HG03571 (cell line): ENCODE data around the gene SIAH1.
"Not testable (repeated sequence)": the region's sequence is repeated elsewhere in the genome, so short reads cannot be mapped to it uniquely, and the experiment has no call there.

ENCODE experiments used
- ATAC-seq: cut with Tn5 transposase; IDR thresholded peaks from one replicate; pipeline ENCODE4 v1.9.1; 2021; ENCODE audit not compliant: unreplicated experiment

The SIAH1 gene

DNA sequence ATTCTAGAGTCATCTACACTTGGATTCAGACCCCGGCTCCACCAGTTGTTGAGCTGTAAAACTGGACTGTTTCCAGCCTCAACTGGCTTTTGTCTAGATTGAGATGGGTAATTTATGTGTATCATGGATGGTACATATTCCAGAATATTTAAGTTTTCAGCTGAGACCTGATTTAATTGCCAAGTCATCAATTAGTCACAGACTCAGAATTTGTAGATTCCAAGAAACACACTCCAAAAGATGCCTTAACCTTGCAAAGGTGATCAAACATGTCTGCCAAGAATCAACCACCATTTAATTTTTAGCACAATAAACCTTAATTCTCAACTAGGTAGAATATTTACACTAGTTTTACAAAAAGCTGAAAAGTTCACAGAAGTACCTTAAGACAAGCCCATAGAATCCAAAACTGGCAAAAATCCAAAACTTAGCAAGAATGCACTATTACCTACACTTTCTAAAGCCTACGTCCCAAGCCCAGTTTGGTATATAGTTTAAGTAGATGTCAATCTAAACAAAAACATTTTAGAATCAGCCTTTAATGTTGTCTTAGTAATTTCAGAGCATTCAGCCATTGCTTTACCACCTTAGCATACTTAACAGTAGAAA lies 17.7 kb downstream of the SIAH1 start:
- no peak for ATAC-seq

GRCh38 chr16:48366165-48367093 lies 18.8 kb downstream of the SIAH1 start:
- ATAC-seq: peak; percentile 67

DNA sequence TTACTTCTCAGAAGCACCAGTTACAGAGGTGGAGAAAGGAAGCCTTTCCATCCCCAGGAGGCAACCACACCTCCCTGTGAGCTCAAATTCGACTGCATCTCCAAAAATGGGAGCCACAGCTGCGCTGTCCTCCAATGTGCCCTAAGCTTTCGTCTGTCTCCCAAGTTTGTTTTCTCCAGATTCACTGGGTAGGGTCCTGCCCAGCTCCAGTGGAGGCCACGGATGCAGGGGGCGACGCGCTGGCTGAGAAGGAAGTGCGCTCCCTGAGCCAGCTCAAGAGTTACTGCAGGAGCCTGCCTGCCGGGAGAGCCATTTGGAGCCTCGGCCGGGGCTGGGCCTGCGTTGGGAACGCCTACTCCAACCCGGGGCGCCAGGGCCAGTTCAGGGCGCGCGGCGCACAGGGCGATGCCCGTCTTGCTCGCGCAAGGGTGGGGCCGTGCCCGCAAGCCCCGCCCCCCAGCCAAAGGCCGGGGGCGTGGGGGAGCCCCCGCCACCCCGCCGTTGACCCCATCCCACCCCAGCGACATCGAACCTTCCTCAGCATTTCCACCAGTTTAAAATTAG lies 19.5 kb downstream of the SIAH1 start:
- peak; percentile 85 for ATAC-seq

GRCh38 chr16:48365025-48365600 lies 20.1 kb downstream of the SIAH1 start:
- ATAC-seq: no peak

- no peak for ATAC-seq
These were observed 23.6 kb downstream of the SIAH1 start for GRCh38 chr16:48361540-48362144.

GRCh38 chr16:48361012-48361411 lies 24.2 kb downstream of the SIAH1 start:
- ATAC-seq: no peak

DNA sequence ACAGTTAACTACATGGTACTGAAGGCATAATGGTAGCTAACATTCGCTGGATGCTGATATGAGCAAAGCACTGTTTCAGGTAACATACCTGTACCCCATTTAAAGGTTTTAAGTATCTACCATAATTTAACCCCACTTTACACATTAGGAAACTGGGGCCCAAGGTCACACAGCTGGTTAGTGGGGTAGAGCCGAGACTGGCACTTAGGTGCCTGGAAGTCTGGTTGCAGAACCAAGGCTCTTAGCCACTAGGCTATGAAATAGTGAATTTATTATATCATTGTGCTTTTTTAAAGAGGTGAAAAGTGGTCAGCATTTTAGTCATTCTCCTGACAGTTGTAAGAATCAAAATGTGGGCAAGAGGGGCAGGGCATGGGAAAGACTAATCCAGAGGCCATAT lies 25.2 kb downstream of the SIAH1 start:
- no peak for ATAC-seq

DNA sequence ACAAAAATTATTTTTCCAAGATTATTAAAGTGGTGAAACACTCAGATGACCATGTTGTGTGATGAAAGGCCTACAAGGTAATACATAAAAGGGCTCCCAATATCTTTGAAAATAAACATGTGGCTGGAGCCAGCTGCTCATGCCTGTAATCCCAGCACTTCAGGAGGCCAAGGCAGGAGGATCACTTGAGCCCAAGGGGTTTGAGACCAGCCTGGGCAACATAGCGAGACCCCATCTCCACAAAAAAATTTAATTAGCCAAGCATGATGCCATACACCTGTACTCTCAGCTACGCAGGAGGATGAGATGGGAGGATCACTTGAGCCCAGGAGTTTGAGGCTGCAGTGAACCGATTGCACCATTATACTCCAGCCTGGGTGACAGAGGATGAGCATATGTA lies 26.8 kb downstream of the SIAH1 start:
- ATAC-seq: no peak

DNA sequence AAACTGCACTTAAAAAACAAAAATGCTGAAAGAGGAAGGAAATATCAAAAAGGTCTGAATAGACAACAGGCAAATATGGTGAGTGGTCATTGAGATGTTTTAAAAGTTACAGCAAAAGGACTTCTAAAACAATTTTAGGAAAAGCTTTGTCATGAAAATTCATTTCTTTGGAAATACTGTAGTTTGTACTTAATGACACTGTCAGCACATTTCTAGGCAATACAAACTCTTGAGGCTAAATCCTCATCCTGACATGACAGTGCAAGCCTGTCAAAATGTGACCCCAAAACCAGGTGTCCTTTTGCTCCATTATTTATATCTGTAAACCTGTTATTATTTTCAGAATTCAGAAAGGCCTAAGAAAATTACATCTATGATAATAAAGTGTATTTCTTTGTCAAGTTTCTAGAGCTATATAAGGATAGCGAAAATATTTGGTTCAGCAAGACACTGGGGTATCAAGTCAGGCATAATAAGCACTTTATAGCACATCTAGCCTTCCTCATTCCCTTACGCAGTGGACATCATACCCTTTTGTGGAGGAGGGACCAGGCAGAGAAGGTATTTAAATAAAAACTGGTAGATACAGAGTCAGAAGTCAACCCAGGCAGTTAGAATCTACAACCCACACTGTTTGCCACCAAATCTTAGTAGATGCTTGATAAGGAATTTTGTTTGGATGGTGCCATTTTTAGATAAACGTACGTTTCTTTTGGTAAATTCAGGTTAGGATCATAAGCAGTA lies 28.4 kb downstream of the SIAH1 start:
- ATAC-seq: no peak

DNA sequence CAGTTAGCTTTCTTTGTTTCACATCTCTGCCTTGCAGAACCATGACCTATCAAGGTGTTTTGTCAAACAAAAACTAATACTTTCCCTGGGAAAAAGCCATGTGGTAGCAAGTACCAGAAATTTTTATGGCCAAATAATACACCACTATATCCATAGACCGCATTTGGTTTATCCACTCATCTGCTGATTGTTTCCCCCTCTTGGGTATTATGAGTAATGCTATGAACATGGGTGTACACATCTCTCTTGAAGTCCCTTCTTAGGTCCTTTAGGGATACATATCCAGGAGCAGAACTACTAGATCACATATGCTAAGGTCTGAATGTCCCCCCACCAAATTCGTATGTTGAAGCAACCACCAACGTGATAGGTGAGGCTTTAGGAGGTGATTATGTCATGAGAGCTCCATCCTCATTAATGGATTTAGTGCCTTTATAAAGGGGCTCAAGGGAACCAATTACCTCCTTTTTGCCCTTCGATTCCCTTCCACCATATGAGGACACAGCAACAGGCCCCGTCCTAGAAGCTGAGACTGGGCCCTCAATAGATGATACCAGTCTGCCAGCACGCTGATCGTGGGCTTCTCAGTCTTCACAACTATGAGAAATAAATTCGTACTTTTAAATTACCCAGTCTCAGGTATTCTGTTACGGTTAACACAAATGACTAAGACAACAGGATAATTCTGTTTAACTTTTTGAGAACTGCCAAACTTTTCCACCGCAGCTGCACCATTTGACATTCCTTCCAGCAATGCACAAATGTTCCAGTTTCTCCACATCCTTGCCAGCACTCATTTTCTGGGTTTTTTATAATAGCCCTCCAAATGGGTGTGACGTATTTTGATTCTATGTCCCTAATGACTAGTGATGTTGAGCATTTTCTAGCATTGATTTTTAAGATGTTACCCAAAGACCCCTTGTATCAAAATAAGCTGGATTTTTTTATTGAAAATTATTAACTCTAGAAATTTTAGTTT lies 30.0 kb downstream of the SIAH1 start:
- ATAC-seq: no peak

DNA sequence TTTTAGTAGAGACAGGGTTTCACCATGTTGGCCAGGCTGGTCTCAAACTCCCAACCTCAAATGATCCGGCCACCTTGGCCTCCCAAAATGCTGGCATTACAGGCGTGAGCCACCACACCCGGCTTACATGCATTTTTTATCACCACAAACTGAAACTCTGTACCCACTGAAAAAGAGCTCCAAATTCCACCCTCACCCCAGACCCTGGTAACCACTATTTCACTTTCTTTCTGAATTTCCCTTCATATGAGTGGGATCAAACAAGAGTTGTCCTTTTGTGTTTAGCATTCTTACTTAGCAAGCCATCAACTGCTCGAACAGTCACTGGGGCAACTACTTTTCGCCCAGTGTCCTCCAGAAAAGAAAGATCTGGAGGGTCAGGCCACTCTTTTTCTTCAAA lies 30.8 kb downstream of the SIAH1 start:
- ATAC-seq: not testable (repeated sequence)

GRCh38 chr16:48353565-48354163 lies 31.5 kb downstream of the SIAH1 start:
- peak; percentile 79 for ATAC-seq

GRCh38 chr16:48352648-48353390 lies 32.4 kb downstream of the SIAH1 start:
- ATAC-seq: no peak

DNA sequence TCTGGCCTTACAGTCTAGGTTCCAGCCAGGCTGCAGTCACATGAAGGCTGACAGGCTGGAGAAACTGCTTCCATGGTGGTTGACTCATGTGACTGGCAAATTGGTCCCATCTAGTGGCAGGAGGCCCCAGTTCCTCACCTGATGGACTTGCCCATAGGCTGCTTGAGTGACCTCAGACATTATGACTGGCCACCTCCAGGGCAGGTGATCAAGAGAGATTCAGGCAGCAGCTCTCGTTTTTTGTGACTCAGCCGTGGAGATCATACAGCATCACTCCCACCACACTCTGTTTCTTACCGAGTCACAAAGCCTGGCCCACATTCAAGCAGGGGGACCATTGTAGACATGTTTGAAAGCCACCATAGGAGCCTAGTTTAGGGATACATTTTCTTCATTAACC lies 34.5 kb downstream of the SIAH1 start:
- no peak for ATAC-seq

GRCh38 chr16:48347980-48348379 lies 37.2 kb downstream of the SIAH1 start:
- no peak for ATAC-seq

DNA sequence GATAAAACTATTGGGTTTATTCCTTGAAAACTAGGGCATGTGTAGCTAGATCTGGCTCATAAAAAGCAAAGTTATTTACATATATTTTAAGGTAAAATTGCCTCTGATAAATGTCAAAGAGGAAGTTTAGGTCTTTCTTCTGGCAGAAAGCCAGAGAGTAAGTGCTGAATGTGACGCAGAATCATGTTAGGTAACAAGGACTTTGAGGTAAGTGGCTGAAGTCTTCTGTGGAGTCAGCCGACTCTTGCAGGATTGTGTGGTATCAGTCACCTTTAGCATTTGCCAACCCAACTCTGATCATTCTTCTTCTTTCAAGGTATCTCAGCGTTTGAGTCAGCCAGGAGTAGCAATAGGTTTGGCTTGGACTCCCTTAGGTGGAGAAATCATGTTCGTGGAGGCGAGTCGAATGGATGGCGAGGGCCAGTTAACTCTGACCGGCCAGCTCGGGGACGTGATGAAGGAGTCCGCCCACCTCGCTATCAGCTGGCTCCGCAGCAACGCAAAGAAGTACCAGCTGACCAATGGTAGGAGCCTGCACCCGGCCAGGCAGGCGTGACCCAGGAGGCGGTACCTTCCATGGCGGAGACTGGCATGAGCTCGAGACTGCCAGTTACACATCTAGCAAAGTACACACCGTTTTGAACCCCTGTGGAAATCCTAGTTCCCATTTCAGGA lies 37.9 kb downstream of the SIAH1 start:
- no peak for ATAC-seq

DNA sequence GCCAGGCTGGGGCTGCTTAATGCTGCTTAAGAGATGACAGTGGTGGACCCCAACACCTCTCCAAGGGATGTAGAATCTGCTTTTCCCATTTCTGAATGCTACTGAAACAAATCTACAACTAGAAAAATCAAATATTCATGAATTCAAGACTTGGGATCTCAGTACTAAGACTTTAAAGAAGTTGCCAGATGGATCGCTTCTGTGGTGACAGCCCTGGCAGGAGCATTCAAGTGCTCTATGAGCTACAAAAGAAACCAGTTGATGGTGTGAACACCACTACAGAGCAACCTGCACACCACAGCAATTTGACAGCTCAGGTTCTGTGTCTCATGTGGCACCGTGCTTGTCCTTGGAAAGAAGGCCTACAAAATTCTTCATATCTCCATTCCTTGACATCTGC lies 42.6 kb downstream of the SIAH1 start:
- ATAC-seq: no peak

DNA sequence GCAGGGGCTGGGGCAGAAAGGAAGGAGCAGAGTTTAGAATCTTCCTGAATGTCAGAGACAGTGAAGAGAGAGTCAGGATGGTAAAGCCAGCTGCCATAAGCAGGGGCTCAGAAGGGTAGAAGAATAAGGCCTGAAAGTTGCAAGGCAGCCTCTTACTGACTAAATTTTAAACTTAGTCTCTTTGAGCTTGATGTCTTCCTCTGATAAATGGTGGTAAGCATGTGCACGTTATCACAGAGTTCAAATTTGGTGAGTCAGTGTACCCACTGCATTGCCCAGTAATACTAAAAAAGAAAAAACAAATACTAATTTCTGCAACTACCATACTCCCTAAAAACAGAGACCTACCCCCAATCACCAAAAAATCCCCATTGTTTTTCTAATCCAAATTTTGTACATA lies 45.2 kb downstream of the SIAH1 start:
- no peak for ATAC-seq
